ENCODE results near the gene EVC. TPM values are rescaled to one million over a fixed set of nuclear protein-coding genes. Genes with fewer than 3 reads are reported as not detected.

Gene EVC
- total and polyA plus RNA-seq, 2 of the 8 experiments (the other 6 are each of a cell fraction or from before 2014, with no cell fraction given), result 2.6 to 9.8 TPM

DNA sequence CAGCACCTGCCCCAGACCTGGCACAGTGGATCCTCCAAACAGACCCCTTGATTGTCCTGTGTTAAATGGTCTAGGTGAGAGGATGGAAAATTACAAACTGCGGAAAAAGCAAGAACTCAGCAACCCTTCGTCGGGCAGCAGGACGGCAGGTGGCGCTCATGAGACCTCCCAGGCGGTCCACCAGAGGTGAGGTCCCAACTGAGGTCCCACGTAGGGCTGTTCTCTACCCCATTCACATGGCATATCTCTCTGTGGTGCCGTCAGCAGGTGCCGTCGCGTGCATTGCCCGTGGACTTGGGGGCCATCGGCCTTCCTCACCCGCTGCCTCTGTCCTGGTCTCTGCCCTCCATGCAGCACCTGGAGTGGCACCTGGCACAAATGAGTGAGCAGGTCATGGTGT is 93.7 kb downstream of the EVC start:
- H3K23me2 ChIP-seq (ENCODE audit: low read depth, low read length), result no peaks in the 10 kb centered on the region
- H3K9ac ChIP-seq (replicated peaks in 1 of 4; ENCODE audit: extremely low read depth in 1 of 4, low read depth in 3 of 4, low read length in 3 of 4), result no peak overlapping the region
- no peak overlapping the region for H2BK12ac ChIP-seq (ENCODE audit: low read depth, low read length)
- no peak overlapping the region for H3K18ac ChIP-seq (ENCODE audit: extremely low read depth, low read length)
- H4K20me1 ChIP-seq (replicated peaks in 1 of 2; ENCODE audit: control insufficient read depth in 1 of 2, insufficient read depth in 2 of 2, low read length in 2 of 2), result peaks cover 0 to 9% of the 10 kb centered on the region in 2 experiments
- peaks cover 0 to 8% (median 3%) of the 10 kb centered on the region in 4 experiments; a peak in 3 of 8 replicates for H3K36me3 ChIP-seq (ENCODE audit: control insufficient read depth in 2 of 4, insufficient read depth in 4 of 4, low read length in 3 of 4)
- FAIRE-seq (no peak), DNase-seq (ENCODE audit: low read depth in 1 of 2, low spot score in 2 of 2) (no peak)
- no peak overlapping the region for H2AK5ac ChIP-seq (ENCODE audit: low read depth, low read length)
- 0 out of 2 replicates have a peak overlapping the region, but pooled peaks have one; percentile 46 for H2BK15ac ChIP-seq (ENCODE audit: low read length)
- H3K27ac ChIP-seq (ENCODE audit: low read depth, low read length), result no peak overlapping the region
- H4K91ac ChIP-seq (replicated peaks; ENCODE audit: insufficient read length, low read length), result no peak overlapping the region
- H2BK5ac ChIP-seq (ENCODE audit: low read depth, low read length), result no peak overlapping the region
- H3K23ac ChIP-seq (ENCODE audit: insufficient read length), result no peak overlapping the region
- H2BK120ac ChIP-seq (replicated peaks; ENCODE audit: low read depth, low read length), result no peak overlapping the region
- no peaks in the 10 kb centered on the region for H3K9me3 ChIP-seq (ENCODE audit: insufficient read depth in 2 of 2, low read depth in 1 of 2, low read length in 1 of 2)
- no peaks in the 10 kb centered on the region for H3K27me3 ChIP-seq (replicated peaks in 1 of 4; ENCODE audit: control insufficient read depth in 3 of 4, extremely low read depth in 1 of 4, insufficient read depth in 3 of 4, low read length in 3 of 4)
- H2BK20ac ChIP-seq (ENCODE audit: low read length), result no peak overlapping the region
- no peaks in the 10 kb centered on the region for H3K79me1 ChIP-seq (ENCODE audit: low read depth, low read length)
- H3K4me2 ChIP-seq (ENCODE audit: insufficient read depth in 1 of 2, low read depth in 2 of 2, low read length in 2 of 2), result no peak overlapping the region
- no peaks in the 10 kb centered on the region for H3K79me2 ChIP-seq (ENCODE audit: control insufficient read depth in 1 of 2, insufficient read depth in 2 of 2, low read length in 2 of 2)
- no peak overlapping the region for H3K56ac ChIP-seq (replicated peaks; ENCODE audit: insufficient read length, low read depth, low read length)
- H3K4ac ChIP-seq (replicated peaks; ENCODE audit: insufficient read length, low read depth, low read length), result no peak overlapping the region
- no peak overlapping the region for H2AFZ ChIP-seq (ENCODE audit: low read length)
- ChIA-PET CTCF (ENCODE audit: partially characterized antibody) (interaction anchor here (0.5 to 3.6 kb wide), 9 partner anchors 8 to 195 kb away, joined by 3 to 23 read pairs (median 7); no protein-coding TSS in a partner anchor), POLR2A (ENCODE audit: partially characterized antibody) (interaction anchor here (1.8 kb wide), 1 partner anchor 11 kb away, joined by 6 read pairs; no protein-coding TSS in a partner anchor)
- 94% methylated on average over 14 of the region's 14 CpGs; no CpG with 5 or more reads in 1 of the 2 experiments for WGBS, 2 experiments (ENCODE audit: extremely low coverage in 1 of 2, insufficient coverage in 1 of 2, insufficient read length in 1 of 2, insufficient replicate concordance in 2 of 2, low coverage in 1 of 2, low lambda C conversion rate in 2 of 2, missing lambda C conversion rate in 1 of 2)
- H4K5ac ChIP-seq (ENCODE audit: insufficient read length, low read depth, low read length), result no peak overlapping the region
- no peak overlapping the region for H3K4me3 ChIP-seq (ENCODE audit: extremely low read depth in 1 of 4, insufficient read depth in 2 of 4, low read depth in 3 of 4, low read length in 4 of 4)
- no peaks in the 10 kb centered on the region for H3K4me1 ChIP-seq (replicated peaks in 1 of 4; ENCODE audit: control insufficient read depth in 3 of 4, insufficient read depth in 4 of 4, low read length in 3 of 4)
- no peak overlapping the region for H4K8ac ChIP-seq (ENCODE audit: extremely low read depth, insufficient read depth, low read length)
- no peak overlapping the region for H3K14ac ChIP-seq (ENCODE audit: insufficient read length)
- TF ChIP-seq EGR1 (IDR thresholded peaks at IDR 0.05; ENCODE audit: borderline replicate concordance, low read depth, low read length), result no peak
- no peak for TF ChIP-seq SAP30 (IDR thresholded peaks at IDR 0.05; ENCODE audit: insufficient read depth, insufficient replicate concordance, low read length)
- TF ChIP-seq RAD21 (IDR thresholded peaks at IDR 0.05 in 1 of 2, conservative IDR thresholded peaks at IDR 0.05 in 1 of 2; ENCODE audit: low read depth in 2 of 2, low read length in 2 of 2), result peak; percentile 25 to 42; a peak in 3 of 4 replicates
- TF ChIP-seq, protein P1, sequence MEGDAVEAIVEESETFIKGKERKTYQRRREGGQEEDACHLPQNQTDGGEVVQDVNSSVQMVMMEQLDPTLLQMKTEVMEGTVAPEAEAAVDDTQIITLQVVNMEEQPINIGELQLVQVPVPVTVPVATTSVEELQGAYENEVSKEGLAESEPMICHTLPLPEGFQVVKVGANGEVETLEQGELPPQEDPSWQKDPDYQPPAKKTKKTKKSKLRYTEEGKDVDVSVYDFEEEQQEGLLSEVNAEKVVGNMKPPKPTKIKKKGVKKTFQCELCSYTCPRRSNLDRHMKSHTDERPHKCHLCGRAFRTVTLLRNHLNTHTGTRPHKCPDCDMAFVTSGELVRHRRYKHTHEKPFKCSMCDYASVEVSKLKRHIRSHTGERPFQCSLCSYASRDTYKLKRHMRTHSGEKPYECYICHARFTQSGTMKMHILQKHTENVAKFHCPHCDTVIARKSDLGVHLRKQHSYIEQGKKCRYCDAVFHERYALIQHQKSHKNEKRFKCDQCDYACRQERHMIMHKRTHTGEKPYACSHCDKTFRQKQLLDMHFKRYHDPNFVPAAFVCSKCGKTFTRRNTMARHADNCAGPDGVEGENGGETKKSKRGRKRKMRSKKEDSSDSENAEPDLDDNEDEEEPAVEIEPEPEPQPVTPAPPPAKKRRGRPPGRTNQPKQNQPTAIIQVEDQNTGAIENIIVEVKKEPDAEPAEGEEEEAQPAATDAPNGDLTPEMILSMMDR (IDR thresholded peaks at IDR 0.05; ENCODE audit: control extremely low read depth in 1 of 3, insufficient read depth in 1 of 3, low read depth in 1 of 3, low read length in 3 of 3), result peak; percentile 41 to 62 (median 58)
- TF ChIP-seq POLR2A (IDR thresholded peaks at IDR 0.05; ENCODE audit: control extremely low read depth in 1 of 2, low read depth in 2 of 2, low read length in 2 of 2), result no peak

Measured in H1 (cell line).